GM12878 (cell line): ENCODE measurements around the gene KCNAB2. TPM values are rescaled to one million over a fixed set of nuclear protein-coding genes. Genes with fewer than 3 reads are reported as not detected.

Experiments
- ATAC-seq: fragments of 200-7000 bp; cut with Tn5 transposase; 3 replicates; pipeline ENCODE4 v1.9.1; 2020; ENCODE audit warnings: mild to moderate bottlenecking, moderate library complexity
- BruUV-seq: library from RNA; stranded (reverse); fragments of 400-500 nt; replicated peaks from 2 replicates; lab custom pipeline; 2021; lab: Mats Ljungman, UMichigan
- CTCF ChIA-PET: fragments of 300-600 bp; sonication (Branson Sonifier 250); formaldehyde crosslinking; extraction: SDS; loops from one replicate; lab custom pipeline; 2021; ENCODE audit warnings: inconsistent platforms; lab: Yijun Ruan, JAX
- POLR2A ChIA-PET: fragments of 350-600 bp; formaldehyde crosslinking; extraction: SDS; loops from one replicate; lab custom pipeline; 2021; ENCODE audit warnings: inconsistent platforms; lab: Charles Lee
- RAD21 ChIA-PET: fragments of 300-600 bp; sonication (Branson Sonifier 250); formaldehyde crosslinking; loops from one replicate; lab custom pipeline; 2023; ENCODE audit warnings: antibody characterized with exemption; ENCODE audit not compliant: unreplicated experiment; lab: Charles Lee
- SMC1A ChIA-PET: fragments of 300-600 bp; sonication (Branson Sonifier 250); formaldehyde crosslinking; loops from one replicate; lab custom pipeline; 2023; ENCODE audit not compliant: unreplicated experiment, uncharacterized antibody; lab: Charles Lee
- DNase-seq: peaks from one replicate; pipeline ENCODE4 v3.0.0-alpha.2; 2011; ENCODE audit warnings: low read depth, low spot score
- FAIRE-seq: peaks from 3 replicates; lab custom pipeline; 2011; peaks lifted over from hg19 to GRCh38; lab: Jason Lieb, UNC
- H2AFZ ChIP-seq: 2 replicates; pipeline ENCODE4 v1.6.0; 2011; ENCODE audit warnings: low read depth, low read length, control low read depth; ENCODE audit not compliant: control insufficient read depth
- H3K27ac ChIP-seq: 2 replicates; pipeline ENCODE4 v1.5.1; 2011; ENCODE audit warnings: control low read depth; ENCODE audit not compliant: control insufficient read depth, insufficient read depth
- H3K27me3 ChIP-seq, 2 experiments: replicated peaks in 1 of 2; 2 replicates each; pipeline versions ENCODE4 v1.6.0 to v1.6.1; 2011; ENCODE audit warnings: low read length in 1 of 2; ENCODE audit not compliant: control insufficient read depth in 2 of 2, insufficient read depth in 2 of 2
- H3K36me3 ChIP-seq, 2 experiments: 2 replicates each; pipeline ENCODE4 v1.5.1; 2011; ENCODE audit warnings: low read length in 1 of 2; ENCODE audit not compliant: control insufficient read depth in 2 of 2, insufficient read depth in 2 of 2
- H3K4me1 ChIP-seq: 2 replicates; pipeline ENCODE4 v1.6.1; 2011; ENCODE audit warnings: mild to moderate bottlenecking, low read length, moderate library complexity, mixed read lengths; ENCODE audit not compliant: control insufficient read depth, insufficient read depth
- H3K4me2 ChIP-seq: 2 replicates; pipeline ENCODE4 v1.6.0; 2011; ENCODE audit warnings: control low read depth; ENCODE audit not compliant: control insufficient read depth, insufficient read depth
- H3K4me3 ChIP-seq: fragments of 200-600 bp; sonication (generic); 2 replicates; pipeline ENCODE4 v1.5.1; 2016
- H3K79me2 ChIP-seq: 2 replicates; pipeline ENCODE4 v1.6.0; 2011; ENCODE audit warnings: low read length; ENCODE audit not compliant: control insufficient read depth, insufficient read depth
- H3K9ac ChIP-seq: 2 replicates; pipeline ENCODE4 v1.8.0; 2011; ENCODE audit warnings: low read length, control low read depth, mixed read lengths; ENCODE audit not compliant: control insufficient read depth, insufficient read depth
- H3K9me3 ChIP-seq: replicated peaks from 3 replicates; pipeline ENCODE4 v1.5.1; 2011; ENCODE audit warnings: mild to moderate bottlenecking, low read length; ENCODE audit not compliant: control insufficient read depth, insufficient read depth
- H4K20me1 ChIP-seq: 2 replicates; pipeline ENCODE4 v1.6.0; 2011; ENCODE audit not compliant: control insufficient read depth, insufficient read depth
- BRCA1 ChIP-seq: IDR thresholded peaks from 2 replicates; pipeline ENCODE4 v1.6.1; 2011; ENCODE audit warnings: low read depth, low read length, improper control_type of control experiment
- E2F4 ChIP-seq: IDR thresholded peaks from 2 replicates; pipeline ENCODE4 v1.6.1; 2012; ENCODE audit warnings: low read depth, low read length, improper control_type of control experiment
- E4F1 ChIP-seq: fragments of 450-650 bp; IDR thresholded peaks from 2 replicates; pipeline ENCODE4 v1.6.1; 2018; ENCODE audit warnings: borderline replicate concordance, mild to moderate bottlenecking; ENCODE audit not compliant: partially characterized antibody
- HSF1 ChIP-seq: fragments of 150-350 bp; IDR thresholded peaks from 2 replicates; pipeline ENCODE4 v1.6.1; 2014; ENCODE audit warnings: mild to moderate bottlenecking, low read depth, low read length
- IKZF2 ChIP-seq, 2 experiments: fragments of 450-650 bp; IDR thresholded peaks; 2 replicates each; pipeline ENCODE4 v1.6.1; 2017; ENCODE audit warnings: mild to moderate bottlenecking in 2 of 2, moderate library complexity in 2 of 2
- JUND ChIP-seq: IDR thresholded peaks from 2 replicates; pipeline ENCODE4 v1.6.1; 2012; ENCODE audit warnings: low read depth, mild to moderate bottlenecking, low read length, improper control_type of control experiment, moderate library complexity
- KAT2A ChIP-seq: conservative IDR thresholded peaks from 2 replicates; pipeline ENCODE4 v1.6.1; 2011; ENCODE audit warnings: low read depth, low read length; ENCODE audit not compliant: control insufficient read depth
- KDM1A ChIP-seq: fragments of 200-600 bp; sonication (generic); IDR thresholded peaks from 2 replicates; pipeline ENCODE4 v1.6.1; 2016; ENCODE audit warnings: borderline replicate concordance
- NR2F1 ChIP-seq: fragments of 450-650 bp; conservative IDR thresholded peaks from 2 replicates; pipeline ENCODE4 v1.6.1; 2017; ENCODE audit warnings: mild to moderate bottlenecking
- PAX8 ChIP-seq: fragments of 450-650 bp; IDR thresholded peaks from 2 replicates; pipeline ENCODE4 v1.6.1; 2017; ENCODE audit warnings: mild to moderate bottlenecking, moderate library complexity
- PBX3 ChIP-seq: IDR thresholded peaks from 2 replicates; pipeline ENCODE4 v1.6.1; 2011; ENCODE audit warnings: mild to moderate bottlenecking, low read depth, low read length, moderate library complexity; ENCODE audit not compliant: insufficient replicate concordance
- SIX5 ChIP-seq: IDR thresholded peaks from 2 replicates; pipeline ENCODE4 v1.6.1; 2011; ENCODE audit warnings: mild to moderate bottlenecking, low read depth, low read length, moderate library complexity; ENCODE audit not compliant: severe bottlenecking
- SUZ12 ChIP-seq: fragments of 200-600 bp; sonication (generic); IDR thresholded peaks from one replicate; pipeline ENCODE4 v1.6.1; 2018; ENCODE audit warnings: antibody characterized with exemption, mild to moderate bottlenecking; ENCODE audit not compliant: unreplicated experiment
- TCF3 ChIP-seq: IDR thresholded peaks from 2 replicates; pipeline ENCODE4 v1.6.1; 2012; ENCODE audit warnings: low read depth, mild to moderate bottlenecking, low read length, borderline replicate concordance; ENCODE audit not compliant: insufficient read depth
- WGBS: methylation state at CpG from one replicate; pipeline ENCODE4 v1.1.6; 2016; ENCODE audit warnings: low lambda C conversion rate; ENCODE audit not compliant: insufficient replicate concordance, insufficient coverage; ENCODE audit errors: missing lambda C conversion rate; 5-methylcytosine and 5-hydroxymethylcytosine counted together
- in situ Hi-C: fragments of 300-500 bp; cut with MboI; formaldehyde crosslinking; loops from 9 replicates; pipeline ENCODE4 v1.14.3; 2018; ENCODE audit warnings: mixed read lengths
- intact Hi-C: fragments of 100-400 bp; cut with micrococcal nuclease; formaldehyde crosslinking; loops from one replicate; pipeline ENCODE4 v1.14.2; 2022; ENCODE audit not compliant: unreplicated experiment
- polyA plus RNA-seq, 11 experiments: library from polyadenylated mRNA; depleted of rRNA in 4 of 11; unstranded in 6 of 11; stranded (reverse) in 5 of 11; fragments of >200 nt; fragmentation: Nextera tagmentation in 4 of 11; fragmentation: Illumina TruSeq in 1 of 11; extraction: Ambion mirVana in 4 of 11; extraction: Trizol in 1 of 11; gene quantifications; 1 replicate in 1 of 11; 2 replicates in 10 of 11; pipeline versions ENCODE4 v1.2.1 to v1.2.3, GENCODE V29; 2011 to 2016; ENCODE audit warnings: inconsistent platforms in 2 of 11, missing spikeins in 2 of 11, low read depth in 1 of 11
- total RNA-seq, 4 experiments: library from RNA; depleted of rRNA in 3 of 4; stranded (reverse); fragments of >200 nt in 3 of 4; fragmentation: Illumina TruSeq in 1 of 4; extraction: Trizol in 1 of 4; gene quantifications; 2 replicates each; pipeline versions ENCODE4 v1.2.1 to v1.2.3, GENCODE V29; 2013 to 2021

Gene KCNAB2
- total and polyA plus RNA-seq, 10 of the 15 experiments (the other 5 are each of a cell fraction or from before 2014, with no cell fraction given), result 2.9 to 123 (median 62.4) TPM

- DNase-seq (no peak), ATAC-seq (no peak), FAIRE-seq (no peak)
- WGBS, result 48% methylated on average over 21 of the region's 21 CpGs
- intact Hi-C loops, result no loop called here
- no peak for TF ChIP-seq E4F1
- no peak for TF ChIP-seq PAX8
- no peak for TF ChIP-seq SUZ12
- TF ChIP-seq TCF3, result no peak
- no peak for TF ChIP-seq KDM1A
- no peak for TF ChIP-seq E2F4
- TF ChIP-seq KAT2A, result no peak
- no peak for TF ChIP-seq HSF1
- TF ChIP-seq BRCA1, result no peak
- TF ChIP-seq NR2F1, result no peak
- no peak for TF ChIP-seq PBX3
- no peak for TF ChIP-seq SIX5
- no peak for TF ChIP-seq IKZF2 (IDR thresholded peaks at IDR 0.05)
- TF ChIP-seq JUND, result no peak
- H3K36me3 ChIP-seq, result no peaks in the 10 kb centered on the region
- no peaks in the 10 kb centered on the region for H3K9me3 ChIP-seq
- no peak overlapping the region for H3K4me3 ChIP-seq
- CTCF ChIA-PET, result no interaction called here
- H3K27me3 ChIP-seq, result no peaks in the 10 kb centered on the region
- SMC1A ChIA-PET, result no interaction called here
- H3K27ac ChIP-seq, result no peak overlapping the region
- POLR2A ChIA-PET, result no interaction called here
- no peaks in the 10 kb centered on the region for H4K20me1 ChIP-seq
- no peaks in the 10 kb centered on the region for H3K79me2 ChIP-seq
- BruUV-seq, result no TSS peak
- no peak overlapping the region for H2AFZ ChIP-seq
- H3K4me2 ChIP-seq, result no peak overlapping the region
- RAD21 ChIA-PET, result no interaction called here
- no peaks in the 10 kb centered on the region for H3K4me1 ChIP-seq
- no peak overlapping the region for H3K9ac ChIP-seq
- in situ Hi-C loops, result no loop called here
Measured at GRCh38 chr1:6124746-6125365, 79.2 kb downstream of the KCNAB2 start.
